Right cardiac atrium (tissue), 5 donors: ENCODE measurements around the gene CD48. TPM values are rescaled to one million over a fixed set of nuclear protein-coding genes. Genes with fewer than 3 reads are reported as not detected.

Source experiments
- ATAC-seq, 2 donors: fragments of 200-7000 bp; cut with Tn5 transposase; one replicate each; pipeline versions ENCODE4 v1.8.0 to v1.9.1; 2020; ENCODE audit warnings: moderate library complexity in 2 of 2, mild to moderate bottlenecking in 1 of 2
- DNase-seq, 3 donors: peaks; one replicate each; pipeline ENCODE4 v3.0.0-alpha.2; 2020
- H3K27ac ChIP-seq: one replicate; pipeline ENCODE4 v1.5.1; 2013; ENCODE audit warnings: mild to moderate bottlenecking, low read length, control low read depth, moderate library complexity
- H3K27me3 ChIP-seq: one replicate; pipeline ENCODE4 v1.6.1; 2013; ENCODE audit not compliant: control insufficient read depth, insufficient read depth
- H3K4me1 ChIP-seq: one replicate; pipeline ENCODE4 v1.6.1; 2013; ENCODE audit warnings: low read length; ENCODE audit not compliant: control insufficient read depth, insufficient read depth
- H3K4me3 ChIP-seq: one replicate; pipeline ENCODE4 v1.5.1; 2013; ENCODE audit warnings: low read length, control low read depth
- H3K9me3 ChIP-seq: one replicate; pipeline ENCODE4 v1.6.1; 2013; ENCODE audit warnings: low read length; ENCODE audit not compliant: control insufficient read depth
- WGBS: extraction: QIAGEN DNeasy Blood & Tissue Kit; methylation state at CpG from one replicate; pipeline ENCODE4 v1.1.7; 2013; 5-methylcytosine and 5-hydroxymethylcytosine counted together
- intact Hi-C, 4 donors: fragments of 100-400 bp; cut with DNase I; formaldehyde crosslinking; loops; one replicate each; pipeline versions ENCODE4 v1.11.0 to v1.14.0; 2022 to 2023
- polyA plus RNA-seq: library from polyadenylated mRNA; stranded (reverse); fragments of 200-250 nt; gene quantifications from one replicate; pipeline ENCODE4 v1.2.3, GENCODE V29; 2013
- total RNA-seq, 4 donors: library from RNA; stranded (reverse); fragmentation: NEBNext Ultra II Directional; extraction: Animal tissue kit (Norgen Biotek cat#: 25700); gene quantifications; one replicate each; pipeline ENCODE4 v1.2.1, GENCODE V29; 2021
- donor health status: healthy with polysubstance abuse.
- donor health status: DM: no; HTN: yes; CAD: no.
- donor health status: DM: no; HTN: no; CAD: no.
- donor health status: DM: no; HTN: yes; CAD: no; lungs with severe emphysema.
- donor health status: DM: yes; HTN: yes; CAD: no.

The CD48 gene
- total and polyA plus RNA-seq, 5 donors: 0.39 to 4.1 (median 0.96) TPM

GRCh38 chr1:160629286-160630210 is 82.1 kb downstream of the CD48 start:
- peak; percentile 45 to 67 for ATAC-seq
- no peak overlapping the region for H3K4me3 ChIP-seq
- no peaks in the 10 kb centered on the region for H3K27me3 ChIP-seq
- DNase-seq: peak; percentile 46 to 82 (median 72)
- WGBS: 58% methylated on average over 19 of the region's 19 CpGs
- no peaks in the 10 kb centered on the region for H3K4me1 ChIP-seq
- intact Hi-C loops: no loop called here
- no peak overlapping the region for H3K27ac ChIP-seq
- H3K9me3 ChIP-seq: no peaks in the 10 kb centered on the region

GRCh38 chr1:160628799-160629263 is 82.8 kb downstream of the CD48 start:
- no peak for ATAC-seq
- no peak for DNase-seq
- WGBS: 76% methylated on average over 8 of the region's 8 CpGs
- Histone ChIP-seq H3K27ac (no peak overlapping the region), H3K27me3 (no peaks in the 10 kb centered on the region), H3K4me3 (no peak overlapping the region), H3K9me3 (no peaks in the 10 kb centered on the region), H3K4me1 (no peaks in the 10 kb centered on the region)
- intact Hi-C loops: no loop called here

Other genes with a start within 250 kb of the CD48 start
- gene SLAMF6, start 188.6 kb downstream of the CD48 start, total RNA-seq: under 1 TPM; 0.34 to 0.66 (median 0.52) TPM
- 0.34 TPM for gene SLAMF6, start 188.6 kb downstream of the CD48 start, polyA plus RNA-seq
- gene CD84, start 132.3 kb downstream of the CD48 start, total RNA-seq: 1 to 10 TPM; 4.2 to 5.7 (median 5.3) TPM
- gene CD84, start 132.3 kb downstream of the CD48 start, polyA plus RNA-seq: 0.61 TPM
- gene SLAMF1, start 64.8 kb downstream of the CD48 start, total RNA-seq: under 1 TPM; 0.28 to 0.46 (median 0.38) TPM
- gene SLAMF1, start 64.8 kb downstream of the CD48 start, polyA plus RNA-seq: 0.18 TPM
- 1 to 10 TPM in 1 of 4 donors, under 1 TPM in 3; 0.31 to 1.3 (median 0.46) TPM for gene SLAMF7, start 27.4 kb upstream of the CD48 start, total RNA-seq
- gene SLAMF7, start 27.4 kb upstream of the CD48 start, polyA plus RNA-seq: 0.07 TPM
- gene LY9, start 84.4 kb upstream of the CD48 start, total RNA-seq: under 1 TPM in 3 of 4 donors, not detected in 1; 0.25 to 0.29 (median 0.25) TPM
- 0.09 TPM for gene LY9, start 84.4 kb upstream of the CD48 start, polyA plus RNA-seq
- 1 to 10 TPM in 2 of 4 donors, under 1 TPM in 2; 0.51 to 2.3 (median 0.86) TPM for gene CD244, start 151.1 kb upstream of the CD48 start, total RNA-seq
- 0.29 TPM for gene CD244, start 151.1 kb upstream of the CD48 start, polyA plus RNA-seq
- 10 to 100 TPM in 3 of 4 donors, 1 to 10 TPM in 1; 6.4 to 30.0 (median 21.2) TPM for gene ITLN1, start 173.4 kb upstream of the CD48 start, total RNA-seq
- 3.0 TPM for gene ITLN1, start 173.4 kb upstream of the CD48 start, polyA plus RNA-seq
- gene ITLN2, start 243.0 kb upstream of the CD48 start, total RNA-seq: 1 to 10 TPM in 2 of 4 donors, under 1 TPM in 2; 0.58 to 2.1 (median 0.94) TPM
- 0.88 TPM for gene ITLN2, start 243.0 kb upstream of the CD48 start, polyA plus RNA-seq